ENCODE measurements around the gene TRIM2. TPM values are rescaled to one million over a fixed set of nuclear protein-coding genes. Genes with fewer than 3 reads are reported as not detected.

TRIM2 gene
- total and polyA plus RNA-seq, 8 donors, result 49.6 to 88.2 (median 77.7) TPM

GRCh38 chr4:153212736-153213135 is 8.5 kb downstream of the TRIM2 start:
- no peak for DNase-seq
- Histone ChIP-seq H3K4me3 (no peak overlapping the region), H3K27ac (no peak overlapping the region), H3K4me1 (no peaks in the 10 kb centered on the region), H3K36me3 (no peaks in the 10 kb centered on the region), H3K27me3 (no peaks in the 10 kb centered on the region), H3K9me3 (no peaks in the 10 kb centered on the region)
- intact Hi-C loops (cut with DNase I), result no loop called here
- no peak for TF ChIP-seq CTCF (IDR thresholded peaks at IDR 0.05)
- peak; percentile 62 for ATAC-seq

GRCh38 chr4:153215921-153216320 is 11.7 kb downstream of the TRIM2 start:
- H3K9me3 ChIP-seq, result no peaks in the 10 kb centered on the region
- intact Hi-C loops (cut with DNase I), result no loop called here
- no peak overlapping the region for H3K4me3 ChIP-seq
- no peak for TF ChIP-seq CTCF (IDR thresholded peaks at IDR 0.05)
- H3K36me3 ChIP-seq, result no peaks in the 10 kb centered on the region
- H3K4me1 ChIP-seq, result no peaks in the 10 kb centered on the region
- no peak overlapping the region for H3K27ac ChIP-seq
- H3K27me3 ChIP-seq, result no peaks in the 10 kb centered on the region
- ATAC-seq (no peak), DNase-seq (no peak)

GRCh38 chr4:153216546-153216945 is 12.3 kb downstream of the TRIM2 start:
- no peak for TF ChIP-seq CTCF (IDR thresholded peaks at IDR 0.05)
- H3K9me3 ChIP-seq, result no peaks in the 10 kb centered on the region
- H3K4me1 ChIP-seq, result no peaks in the 10 kb centered on the region
- intact Hi-C loops (cut with DNase I), result no loop called here
- H3K4me3 ChIP-seq, result no peak overlapping the region
- ATAC-seq, result no peak
- no peaks in the 10 kb centered on the region for H3K27me3 ChIP-seq
- H3K27ac ChIP-seq, result no peak overlapping the region
- H3K36me3 ChIP-seq, result no peaks in the 10 kb centered on the region
- no peak for DNase-seq

- no peak for TF ChIP-seq CTCF (IDR thresholded peaks at IDR 0.05)
- H3K27ac ChIP-seq, result no peak overlapping the region
- H3K4me3 ChIP-seq, result no peak overlapping the region
- intact Hi-C loops (cut with DNase I), result no loop called here
- no peaks in the 10 kb centered on the region for H3K36me3 ChIP-seq
- peaks cover 0 to 7% of the 10 kb centered on the region in 2 donors for H3K27me3 ChIP-seq
- H3K9me3 ChIP-seq, result no peaks in the 10 kb centered on the region
- ATAC-seq, result peak; percentile 47
- H3K4me1 ChIP-seq, result peaks cover under 1 to 3% of the 10 kb centered on the region in 2 donors
- DNase-seq, result no peak
These were observed 13.2 kb downstream of the TRIM2 start for GRCh38 chr4:153217440-153217839.

- Histone ChIP-seq H3K4me3 (no peak overlapping the region), H3K27me3 (peaks cover 0 to 22% of the 10 kb centered on the region in 2 donors), H3K9me3 (no peaks in the 10 kb centered on the region), H3K27ac (peak overlapping the region; percentile 3 to 24), H3K36me3 (no peaks in the 10 kb centered on the region), H3K4me1 (peaks cover 8 to 18% of the 10 kb centered on the region in 2 donors)
- peak; percentile 48 for ATAC-seq
- no peak for DNase-seq
- TF ChIP-seq CTCF (IDR thresholded peaks at IDR 0.05), result no peak
- intact Hi-C loops (cut with DNase I), result no loop called here
These were observed 14.7 kb downstream of the TRIM2 start for GRCh38 chr4:153218961-153219360.
